ENCODE data around the gene CDH24.

CDH24 gene

DNA sequence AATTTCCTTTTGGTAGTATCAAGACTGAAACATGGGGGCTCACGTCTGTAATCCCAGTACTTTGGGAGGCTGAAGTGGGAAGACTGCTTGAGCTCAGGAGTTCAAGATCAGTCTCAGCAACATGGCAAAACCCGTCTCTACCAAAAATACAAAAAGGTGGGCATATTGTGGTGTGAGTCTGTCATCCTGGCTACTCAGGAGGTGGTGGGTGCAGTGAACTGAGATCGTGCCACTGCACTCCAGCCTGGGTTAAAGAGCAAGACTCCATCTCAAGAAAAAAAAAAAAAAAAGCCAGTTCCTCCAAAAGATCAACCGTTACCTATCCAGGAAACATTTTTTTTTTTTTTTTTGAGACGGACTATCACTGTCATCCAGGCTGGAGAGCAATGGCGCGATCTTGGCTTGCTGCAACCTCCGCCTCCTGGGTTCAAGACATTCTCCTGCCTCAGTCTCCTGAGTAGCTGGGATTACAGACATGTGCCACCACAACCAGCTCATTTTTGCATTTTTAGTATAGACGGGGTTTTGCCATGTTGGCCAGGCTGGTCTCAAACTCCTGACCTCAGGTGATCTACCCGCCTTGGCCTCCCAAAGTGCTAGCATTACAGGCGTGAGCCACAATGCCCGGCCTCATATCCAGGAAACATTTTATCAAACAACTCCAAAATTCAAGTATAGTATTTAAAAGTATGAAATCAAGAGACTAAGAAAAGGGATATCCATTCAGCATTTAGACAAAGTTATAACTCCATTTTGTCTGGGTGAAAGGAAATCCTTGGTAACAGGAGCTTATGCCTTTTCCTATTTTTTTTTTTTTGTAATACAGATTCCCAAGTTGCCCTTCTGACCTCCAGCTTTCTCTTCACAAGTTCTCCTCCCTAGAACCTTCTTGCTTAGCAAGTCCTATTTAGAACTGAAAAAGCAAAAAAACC, 34.2 kb upstream of the CDH24 start:
- no peak for DNase-seq (ENCODE audit: low spot score)

DNA sequence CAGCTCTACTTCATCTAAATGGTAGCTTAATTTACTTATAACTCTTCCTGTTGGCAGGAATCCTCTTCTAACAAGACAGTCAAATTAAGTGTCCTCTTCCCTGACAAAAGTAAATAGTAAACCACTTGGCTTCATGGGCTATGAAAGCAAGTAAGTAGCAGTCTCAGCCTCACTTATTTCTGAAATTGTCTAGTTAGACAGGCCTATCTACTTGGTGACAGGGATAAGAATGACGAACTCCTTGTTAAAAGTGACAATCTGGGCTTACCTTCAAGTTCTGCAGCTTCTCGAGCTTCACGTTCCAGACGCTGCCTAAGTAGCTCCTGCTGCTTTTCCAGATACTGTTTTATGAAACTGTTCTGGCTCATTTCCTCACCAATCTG, 32.9 kb upstream of the CDH24 start:
- no peak for DNase-seq (ENCODE audit: low spot score)

DNA sequence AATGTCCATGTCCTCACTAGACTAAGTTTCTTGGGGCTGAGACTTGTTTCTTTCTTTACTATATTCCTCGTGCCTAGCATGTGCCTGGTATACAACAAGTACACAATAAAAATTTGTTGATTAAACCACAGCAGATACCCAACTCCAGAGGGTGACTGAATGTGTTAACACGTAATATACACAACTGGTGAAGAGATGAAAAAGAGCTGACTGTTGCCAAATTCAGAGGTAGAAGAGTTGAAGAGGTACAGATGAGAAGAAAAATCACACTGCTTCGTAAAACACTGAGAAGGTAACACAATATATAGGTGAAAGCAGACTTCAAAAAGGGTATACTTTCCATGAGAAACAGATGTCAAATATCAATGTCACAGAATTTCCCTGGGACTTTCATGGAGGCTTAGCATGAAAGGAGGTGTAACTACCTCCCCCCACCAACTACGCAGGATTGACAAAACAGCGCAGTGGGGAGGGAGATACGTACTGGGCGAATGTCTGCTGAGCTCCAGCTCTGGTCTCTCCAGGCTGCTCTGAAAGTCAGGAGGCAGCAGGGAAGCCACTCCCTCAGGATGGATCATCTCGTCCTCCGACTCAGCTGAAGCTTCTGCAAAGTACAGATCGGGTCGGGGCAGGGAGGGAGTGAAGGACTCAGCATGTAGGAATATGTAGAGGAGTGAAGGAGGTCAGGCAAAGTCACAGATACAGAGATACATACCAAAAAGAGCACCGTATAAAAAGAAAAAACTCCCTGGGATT, 32.4 kb upstream of the CDH24 start:
- DNase-seq (ENCODE audit: low spot score), result no peak

- DNase-seq (ENCODE audit: low spot score), result no peak
Observed at GRCh38 chr14:23086565-23086964, 29.2 kb upstream of the CDH24 start.

- no peak for DNase-seq (ENCODE audit: low spot score)
Observed at GRCh38 chr14:23085458-23085857, 28.1 kb upstream of the CDH24 start.

DNA sequence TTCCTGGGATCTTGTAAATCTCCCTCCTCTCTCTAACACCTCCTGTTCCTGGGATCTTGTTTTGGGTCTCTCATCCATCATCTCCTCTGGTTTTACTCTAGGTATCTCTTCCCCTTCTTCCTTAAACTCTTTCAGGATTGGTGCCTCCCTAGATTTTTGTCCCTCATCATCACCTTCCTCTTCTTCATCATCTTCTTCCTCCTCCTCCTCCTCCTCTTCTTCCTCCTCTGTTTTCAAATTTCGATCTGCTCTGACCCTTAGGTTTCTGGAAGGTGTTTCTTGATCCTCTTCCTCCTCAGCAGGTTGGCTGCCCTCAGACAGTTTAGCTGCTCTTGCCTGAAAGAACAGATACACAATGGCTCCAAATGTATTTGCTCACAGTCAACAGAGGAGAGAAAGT, 23.2 kb upstream of the CDH24 start:
- no peak for DNase-seq (ENCODE audit: low spot score)

DNA sequence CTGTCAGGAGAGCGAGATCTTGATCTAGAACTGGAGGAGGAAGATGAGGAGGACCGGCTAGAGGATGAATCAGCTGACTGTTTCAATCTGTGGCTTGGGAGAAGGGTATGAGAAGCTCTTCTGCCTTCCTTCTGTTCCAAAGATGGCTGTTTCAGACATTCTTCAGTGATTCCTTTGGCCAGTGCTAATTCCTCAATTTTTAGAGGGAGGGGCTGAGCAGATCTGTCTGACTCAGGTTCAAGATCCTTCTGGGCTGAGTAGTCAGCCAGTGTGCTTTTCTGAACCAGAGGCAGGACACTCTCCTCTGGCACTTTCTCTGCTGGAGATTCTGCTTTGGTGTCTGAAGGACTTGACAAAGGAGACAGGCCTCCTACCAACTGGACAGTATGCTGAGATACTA, 22.4 kb upstream of the CDH24 start:
- no peak for DNase-seq (ENCODE audit: low spot score)

GRCh38 chr14:23078692-23079116, 21.4 kb upstream of the CDH24 start:
- peak; percentile 84 for DNase-seq (ENCODE audit: low spot score)

DNA sequence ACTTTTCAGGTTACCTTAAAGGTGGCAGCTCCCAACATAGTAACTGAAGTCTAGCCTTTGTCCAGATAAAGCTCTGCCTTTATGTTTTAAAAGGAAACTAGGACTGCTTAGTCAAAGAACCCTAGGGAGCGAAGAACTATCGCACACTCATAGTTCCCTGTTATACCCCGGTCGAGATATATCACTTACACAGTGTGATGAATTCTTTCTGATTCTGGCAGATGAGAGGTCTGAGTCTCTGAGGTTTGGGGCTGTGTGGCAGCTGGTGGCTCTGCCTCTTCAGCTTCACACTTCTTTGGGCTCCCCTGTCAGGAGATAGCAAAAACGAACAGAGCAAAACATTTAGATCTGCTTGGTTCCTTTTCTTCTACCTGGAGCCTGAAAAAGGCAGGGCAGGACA, 20.6 kb upstream of the CDH24 start:
- no peak for DNase-seq (ENCODE audit: low spot score)

- no peak for DNase-seq (ENCODE audit: low spot score)
Observed at GRCh38 chr14:23076785-23077408, 19.6 kb upstream of the CDH24 start.

DNA sequence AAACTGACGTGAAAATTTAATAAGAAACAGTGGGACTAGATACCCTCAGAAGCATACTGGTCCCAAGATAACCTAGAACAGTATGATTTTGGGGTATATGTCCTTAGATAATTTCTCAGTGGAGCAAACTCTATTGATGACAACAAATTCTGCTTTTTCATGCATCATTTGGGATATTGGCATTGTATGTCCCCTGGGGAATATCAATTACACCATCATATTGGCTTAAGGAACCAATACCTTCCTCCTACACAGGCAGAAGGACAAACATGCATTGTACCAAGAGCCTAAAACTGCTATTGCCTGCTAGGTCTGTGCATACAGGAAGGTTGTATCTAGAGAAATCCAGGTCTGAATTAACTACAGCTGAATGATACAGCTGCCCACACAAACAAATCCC, 17.6 kb upstream of the CDH24 start:
- no peak for DNase-seq (ENCODE audit: low spot score)

GRCh38 chr14:23071921-23072539, 14.7 kb upstream of the CDH24 start:
- DNase-seq (ENCODE audit: low spot score), result no peak

- DNase-seq (ENCODE audit: low spot score), result peak; percentile 90
Observed at GRCh38 chr14:23071244-23071920, 14.1 kb upstream of the CDH24 start.

DNA sequence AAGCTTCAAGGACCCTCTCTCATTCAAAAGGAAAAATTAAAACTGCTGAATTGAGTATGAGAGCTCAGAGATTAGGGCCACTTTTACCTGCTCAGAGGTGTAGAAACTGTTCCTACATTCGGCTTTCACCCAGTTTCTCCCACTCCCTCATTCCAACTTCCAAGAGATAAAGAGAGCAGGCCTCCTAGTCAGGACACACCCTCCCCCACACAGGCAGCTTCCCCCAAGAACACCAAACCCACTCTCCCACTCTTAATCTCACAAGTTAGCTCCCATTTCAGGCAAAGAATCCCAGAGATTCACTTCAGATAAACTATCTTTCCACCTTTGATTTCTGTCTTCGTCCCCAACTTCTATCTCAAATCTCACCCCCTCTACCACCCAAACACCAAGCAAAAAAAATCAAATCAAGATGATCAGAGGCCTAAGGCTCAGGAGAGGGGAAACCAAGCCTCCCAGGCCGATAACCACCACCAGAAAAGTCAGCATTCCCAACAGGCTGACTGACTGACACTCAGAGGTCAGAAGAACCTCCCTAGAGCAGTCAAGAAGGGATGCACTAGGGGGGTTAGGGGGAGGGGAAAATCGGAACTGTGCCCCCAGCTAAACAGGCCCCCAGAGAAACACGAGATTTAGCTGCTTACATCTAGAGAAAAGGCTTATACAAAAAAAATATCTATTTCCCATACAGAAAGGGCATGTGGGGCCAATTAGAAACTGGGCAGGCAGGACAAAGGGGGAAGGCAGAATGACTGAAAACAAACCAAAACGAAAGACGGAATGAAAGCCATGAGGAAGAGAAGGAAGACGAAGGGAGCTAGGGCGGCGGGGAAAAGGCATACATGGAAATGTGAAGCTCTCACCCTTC, 13.2 kb upstream of the CDH24 start:
- no peak for DNase-seq (ENCODE audit: low spot score)

GRCh38 chr14:23069413-23069806, 12.1 kb upstream of the CDH24 start:
- DNase-seq (ENCODE audit: low spot score), result no peak

DNA sequence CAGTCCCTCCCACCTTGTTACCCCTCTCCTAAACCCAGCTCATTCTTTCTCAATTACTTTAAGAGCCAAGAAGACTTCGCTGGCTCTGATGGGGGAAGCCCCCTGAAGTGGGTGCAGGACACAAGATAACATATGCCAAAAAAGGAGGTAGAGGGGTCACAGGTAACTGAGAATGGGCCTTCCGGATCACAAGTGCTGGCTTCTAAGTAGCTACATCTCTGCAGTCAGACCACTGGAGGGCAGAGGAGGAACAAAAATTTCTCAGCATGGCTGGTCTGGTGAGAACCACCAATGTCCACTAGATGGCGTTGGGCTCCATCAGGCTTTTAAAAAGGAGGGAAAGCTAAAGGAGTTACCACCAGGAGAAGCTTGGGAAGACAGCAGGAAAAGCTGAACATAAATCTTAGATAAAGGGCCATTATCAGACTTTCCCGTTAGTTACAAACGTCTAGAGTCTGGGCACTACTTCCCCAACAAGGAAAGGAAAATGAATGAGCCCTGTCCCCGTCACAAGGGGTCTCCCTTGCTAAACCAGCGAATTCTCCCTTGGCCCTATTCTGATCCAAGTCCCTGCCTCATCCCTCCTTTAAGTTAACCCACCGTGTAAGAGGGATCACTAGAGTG, 11.6 kb upstream of the CDH24 start:
- peak; percentile 95 for DNase-seq (ENCODE audit: low spot score)

DNA sequence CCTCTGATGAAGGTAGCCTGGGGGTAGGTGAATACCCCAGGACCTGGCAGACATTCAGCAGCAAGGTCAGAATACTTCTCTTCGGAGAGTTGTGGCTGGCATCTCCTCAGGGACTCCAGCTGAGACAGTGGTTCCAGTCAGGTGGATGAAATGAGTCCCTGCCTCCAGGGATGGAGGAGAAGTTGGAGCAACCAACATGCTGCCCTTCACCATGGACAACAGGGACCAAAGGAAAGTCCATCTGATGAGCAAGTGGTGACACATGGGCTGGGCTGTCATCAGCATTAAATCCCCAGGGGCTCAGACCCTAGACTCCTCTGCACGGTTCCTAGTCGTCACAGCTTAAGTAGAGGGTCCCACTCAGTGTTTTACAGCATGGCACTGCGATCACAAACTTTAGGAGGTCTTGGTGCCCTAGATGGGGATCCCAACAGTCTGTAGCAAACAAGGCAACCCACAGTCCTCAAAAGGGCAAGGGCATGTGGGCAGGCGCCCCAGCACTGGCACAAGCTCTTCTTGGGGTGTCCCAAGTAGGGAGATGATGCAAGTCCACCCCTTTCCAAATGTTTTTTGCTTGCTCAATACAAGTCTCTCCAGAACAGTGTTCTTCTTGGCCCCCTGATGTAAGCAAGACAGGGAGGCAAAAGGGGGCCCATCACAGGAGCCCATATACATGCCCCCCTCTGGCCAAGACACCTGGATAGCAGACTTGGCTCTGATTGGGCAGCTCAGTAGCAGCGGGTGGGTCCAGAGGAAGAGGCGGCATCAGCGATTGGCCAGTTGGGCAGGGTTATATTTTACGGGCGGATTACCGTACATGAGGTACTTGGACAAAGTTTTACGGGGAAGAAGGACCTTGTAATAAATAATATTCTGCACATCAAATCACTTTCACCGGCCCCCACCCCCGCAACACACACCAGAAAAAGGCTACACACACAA, 10.8 kb upstream of the CDH24 start:
- DNase-seq (ENCODE audit: low spot score), result no peak

DNA sequence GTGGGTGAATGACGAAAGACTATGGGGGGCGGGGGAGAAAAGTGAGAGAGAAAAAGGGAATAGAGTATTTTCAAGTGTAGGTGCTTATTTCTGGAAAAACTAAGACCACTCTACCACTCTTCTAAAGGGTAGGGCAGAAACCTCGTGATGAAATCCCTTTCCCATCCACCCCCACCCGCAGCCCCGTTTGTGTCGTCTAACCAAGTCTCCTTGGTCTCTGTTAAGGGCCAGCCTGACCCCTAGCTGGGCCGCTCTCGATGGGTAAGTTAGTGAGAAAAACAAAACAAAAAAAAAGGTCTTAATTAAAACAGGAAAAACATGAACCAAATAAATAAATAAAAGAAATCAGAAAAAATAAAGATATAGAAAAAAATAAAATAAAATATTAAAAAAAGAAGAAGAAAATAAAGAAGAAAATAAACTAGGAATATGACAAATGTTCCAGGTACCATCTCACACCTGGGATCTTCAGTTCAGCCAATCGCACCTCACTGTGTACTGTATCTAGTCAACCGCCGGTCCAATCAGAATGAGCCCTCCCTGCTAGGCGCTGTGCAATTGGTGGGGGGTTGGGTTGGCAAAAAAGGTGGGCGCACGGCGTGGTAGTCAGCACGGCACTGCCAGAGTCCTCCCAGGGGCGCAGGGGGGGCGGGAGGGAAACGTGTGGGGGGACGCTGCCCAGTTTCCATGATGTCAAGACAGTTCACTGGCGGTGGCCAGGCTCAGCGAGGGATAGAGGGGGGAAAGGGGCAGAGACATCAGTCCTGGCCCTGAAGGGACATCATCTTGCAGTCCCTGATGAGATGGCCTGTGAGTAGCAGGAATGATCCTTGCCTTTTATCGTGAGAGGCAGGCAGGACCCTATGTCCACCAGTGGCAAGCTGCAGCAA, 9.8 kb upstream of the CDH24 start:
- no peak for DNase-seq (ENCODE audit: low spot score)
